GM18519 (cell line): Measurements from ENCODE around the gene MBD3L4.
"Not testable (repeated sequence)": the region's sequence is repeated elsewhere in the genome, so short reads cannot be mapped to it uniquely, and the experiment has no call there.

Experiments
- ATAC-seq: cut with Tn5 transposase; IDR thresholded peaks from one replicate; pipeline ENCODE4 v1.9.1; 2021; ENCODE audit warnings: mild to moderate bottlenecking, moderate library complexity; ENCODE audit not compliant: unreplicated experiment, low FRiP score

The MBD3L4 gene

GRCh38 chr19:7040079-7040478 lies at the start of gene MBD3L4:
Gene MBD3L4, minus strand, starts transcription at chr19:7040179. Its CDS starts 35 bp downstream, at chr19:7040144.
- not testable (repeated sequence) for ATAC-seq

GRCh38 chr19:7088999-7089398 lies 49.0 kb upstream of the MBD3L4 start:
- ATAC-seq, result no peak

GRCh38 chr19:7083076-7083956 lies 43.3 kb upstream of the MBD3L4 start:
- no peak for ATAC-seq

GRCh38 chr19:7078008-7078407 lies 38.0 kb upstream of the MBD3L4 start:
- no peak for ATAC-seq

- ATAC-seq, result no peak
Observed at GRCh38 chr19:7076151-7076550, 36.2 kb upstream of the MBD3L4 start.

- ATAC-seq, result no peak
Observed at GRCh38 chr19:7074705-7075282, 34.8 kb upstream of the MBD3L4 start.

- no peak for ATAC-seq
Observed at GRCh38 chr19:7072541-7072940, 32.6 kb upstream of the MBD3L4 start.

GRCh38 chr19:7069904-7070226 lies 29.9 kb upstream of the MBD3L4 start:
- ATAC-seq, result peak; percentile 12

GRCh38 chr19:7069042-7069903 lies 29.3 kb upstream of the MBD3L4 start, which contains the start of gene ZNF557:
Gene ZNF557, plus strand, starts transcription at chr19:7069703. Its CDS starts 5,372 bp downstream, at chr19:7075075.
- ATAC-seq, result peak; percentile 66

- ATAC-seq, result no peak
Observed at GRCh38 chr19:7068599-7068998, 28.6 kb upstream of the MBD3L4 start.

GRCh38 chr19:7067716-7068115 lies 27.7 kb upstream of the MBD3L4 start:
- ATAC-seq, result no peak

- ATAC-seq, result not testable (repeated sequence)
Observed at GRCh38 chr19:7067122-7067521, 27.1 kb upstream of the MBD3L4 start.

- no peak for ATAC-seq
Observed at GRCh38 chr19:7063764-7064418, 23.9 kb upstream of the MBD3L4 start.

GRCh38 chr19:7063339-7063738 lies 23.4 kb upstream of the MBD3L4 start:
- ATAC-seq, result no peak

- ATAC-seq, result not testable (repeated sequence)
Observed at GRCh38 chr19:7059977-7060376, 20.0 kb upstream of the MBD3L4 start.

GRCh38 chr19:7058576-7058975 lies 18.6 kb upstream of the MBD3L4 start, which contains the start of gene MBD3L3:
Gene MBD3L3, minus strand, starts transcription at chr19:7058676. Its CDS starts 71 bp downstream, at chr19:7058605.
- ATAC-seq, result not testable (repeated sequence)

- ATAC-seq, result not testable (repeated sequence)
Observed at GRCh38 chr19:7056371-7056770, 16.4 kb upstream of the MBD3L4 start.

GRCh38 chr19:7055679-7056078 lies 15.7 kb upstream of the MBD3L4 start:
- ATAC-seq, result not testable (repeated sequence)

GRCh38 chr19:7054635-7055368 lies 14.8 kb upstream of the MBD3L4 start:
- not testable (repeated sequence) for ATAC-seq

- not testable (repeated sequence) for ATAC-seq
Observed at GRCh38 chr19:7052896-7053295, 12.9 kb upstream of the MBD3L4 start.
